ENCODE results near the gene SPHKAP.
"Not testable (repeated sequence)": the region's sequence is repeated elsewhere in the genome, so short reads cannot be mapped to it uniquely, and the experiment has no call there.

SPHKAP gene

GRCh38 chr2:228103379-228103778 is 78.1 kb downstream of the SPHKAP start:
- no peak for DNase-seq (ENCODE audit: low spot score)

GRCh38 chr2:228102949-228103348 is 78.5 kb downstream of the SPHKAP start:
- no peak for DNase-seq (ENCODE audit: low spot score)

GRCh38 chr2:228094377-228094921 is 87.0 kb downstream of the SPHKAP start:
- peak; percentile 11 for DNase-seq (ENCODE audit: low spot score)

- DNase-seq (ENCODE audit: low spot score) = no peak
Measured at GRCh38 chr2:228092056-228092455, 89.4 kb downstream of the SPHKAP start.

- no peak for DNase-seq (ENCODE audit: low spot score)
Measured at GRCh38 chr2:228086561-228086960, 94.9 kb downstream of the SPHKAP start.

GRCh38 chr2:228084717-228085116 is 96.8 kb downstream of the SPHKAP start:
- DNase-seq (ENCODE audit: low spot score) = no peak

- no peak for DNase-seq (ENCODE audit: low spot score)
Measured at GRCh38 chr2:228083131-228083530, 98.4 kb downstream of the SPHKAP start.

- DNase-seq (ENCODE audit: low spot score) = no peak
Measured at GRCh38 chr2:228082571-228082970, 98.9 kb downstream of the SPHKAP start.

GRCh38 chr2:228079194-228079593 is 102.3 kb downstream of the SPHKAP start:
- no peak for DNase-seq (ENCODE audit: low spot score)

GRCh38 chr2:228076695-228077094 is 104.8 kb downstream of the SPHKAP start:
- not testable (repeated sequence) for DNase-seq (ENCODE audit: low spot score)

- no peak for DNase-seq (ENCODE audit: low spot score)
Measured at GRCh38 chr2:228072669-228073068, 108.8 kb downstream of the SPHKAP start.

- DNase-seq (ENCODE audit: low spot score) = no peak
Measured at GRCh38 chr2:228067309-228067708, 114.2 kb downstream of the SPHKAP start.

GRCh38 chr2:228066126-228066798 is 115.2 kb downstream of the SPHKAP start:
- no peak for DNase-seq (ENCODE audit: low spot score)

- no peak for DNase-seq (ENCODE audit: low spot score)
Measured at GRCh38 chr2:228065686-228066085, 115.8 kb downstream of the SPHKAP start.

GRCh38 chr2:228064796-228065315 is 116.6 kb downstream of the SPHKAP start:
- DNase-seq (ENCODE audit: low spot score) = no peak

- no peak for DNase-seq (ENCODE audit: low spot score)
Measured at GRCh38 chr2:228064024-228064423, 117.5 kb downstream of the SPHKAP start.

- DNase-seq (ENCODE audit: low spot score) = no peak
Measured at GRCh38 chr2:228063558-228063957, 117.9 kb downstream of the SPHKAP start.

- DNase-seq (ENCODE audit: low spot score) = no peak
Measured at GRCh38 chr2:228059735-228060134, 121.8 kb downstream of the SPHKAP start.

- DNase-seq (ENCODE audit: low spot score) = no peak
Measured at GRCh38 chr2:228056293-228057097, 125.0 kb downstream of the SPHKAP start.

GRCh38 chr2:228048838-228049490 is 132.5 kb downstream of the SPHKAP start:
- DNase-seq (ENCODE audit: low spot score) = peak; percentile 61

- no peak for DNase-seq (ENCODE audit: low spot score)
Measured at GRCh38 chr2:228040995-228041394, 140.5 kb downstream of the SPHKAP start.

GRCh38 chr2:228039752-228040534 is 141.5 kb downstream of the SPHKAP start:
- peak; percentile 46 for DNase-seq (ENCODE audit: low spot score)

All from AG20443 (cell line).